CD14-positive monocyte (primary cell): Measurements from ENCODE around the gene JOSD2. TPM values are rescaled to one million over a fixed set of nuclear protein-coding genes. Genes with fewer than 3 reads are reported as not detected.
A peak's percentile ranks its signal among the peaks of the same experiment; 100 is the strongest.

Experiments
- DNase-seq, 3 donors: peaks; one replicate each; pipeline ENCODE4 v3.0.0-alpha.2; 2011 to 2022
- H2AFZ ChIP-seq: 2 replicates; pipeline ENCODE4 v1.6.0; 2012; ENCODE audit warnings: mild to moderate bottlenecking, low read depth, low read length, inconsistent platforms; ENCODE audit not compliant: insufficient read depth, poor library complexity, severe bottlenecking
- H3K27ac ChIP-seq, 2 donors: 1 replicate in 1 of 2; 2 replicates in 1 of 2; pipeline ENCODE4 v1.5.1; 2012 to 2013; ENCODE audit warnings: low read length in 2 of 2, control low read depth in 1 of 2, inconsistent platforms in 1 of 2, low read depth in 1 of 2, mild to moderate bottlenecking in 1 of 2
- H3K27me3 ChIP-seq, 2 donors: one replicate each; pipeline versions ENCODE4 v1.6.0 to v1.6.1; 2011 to 2013; ENCODE audit warnings: low read length in 2 of 2; ENCODE audit not compliant: control insufficient read depth in 2 of 2, insufficient read depth in 2 of 2
- H3K36me3 ChIP-seq, 2 donors: replicated peaks in 1 of 2; 1 replicate in 1 of 2; 2 replicates in 1 of 2; pipeline versions ENCODE4 v1.5.1 to v1.6.1; 2012 to 2013; ENCODE audit warnings: low read length in 2 of 2, control low read depth in 1 of 2, inconsistent platforms in 1 of 2, mild to moderate bottlenecking in 1 of 2; ENCODE audit not compliant: insufficient read depth in 2 of 2, control insufficient read depth in 1 of 2
- H3K4me1 ChIP-seq, 2 donors: 1 replicate in 1 of 2; 2 replicates in 1 of 2; pipeline versions ENCODE4 v1.5.1 to v1.6.1; 2012 to 2013; ENCODE audit warnings: low read length in 2 of 2, control low read depth in 1 of 2, inconsistent platforms in 1 of 2, mild to moderate bottlenecking in 1 of 2, moderate library complexity in 1 of 2; ENCODE audit not compliant: insufficient read depth in 2 of 2, control insufficient read depth in 1 of 2
- H3K4me2 ChIP-seq: replicated peaks from 2 replicates; pipeline ENCODE3; 2012; ENCODE audit warnings: low read length, moderate library complexity, mild to moderate bottlenecking; ENCODE audit not compliant: poor library complexity, severe bottlenecking; ENCODE audit errors: extremely low read depth
- H3K4me3 ChIP-seq, 3 experiments: fragments of 200-600 bp in 1 of 3; sonication (generic) in 1 of 3; replicated peaks in 1 of 3; 1 replicate in 2 of 3; 2 replicates in 1 of 3; pipeline ENCODE4 v1.5.1; 2011 to 2013; ENCODE audit warnings: low read length in 3 of 3, mild to moderate bottlenecking in 3 of 3, control low read depth in 2 of 3, low read depth in 2 of 3, inconsistent platforms in 1 of 3, moderate library complexity in 1 of 3
- H3K79me2 ChIP-seq: 2 replicates; pipeline ENCODE4 v1.6.0; 2012; ENCODE audit warnings: mild to moderate bottlenecking, control low read depth, inconsistent platforms, low read length, moderate library complexity; ENCODE audit not compliant: insufficient read depth
- H3K9ac ChIP-seq: 2 replicates; pipeline ENCODE4 v1.6.0; 2017; ENCODE audit warnings: low read length, mild to moderate bottlenecking; ENCODE audit not compliant: insufficient read depth, poor library complexity, severe bottlenecking
- H3K9me3 ChIP-seq, 2 donors: replicated peaks in 1 of 2; 1 replicate in 1 of 2; 2 replicates in 1 of 2; pipeline versions ENCODE4 v1.5.1 to v1.6.1; 2012 to 2013; ENCODE audit warnings: low read length in 2 of 2, control low read depth in 1 of 2; ENCODE audit not compliant: control insufficient read depth in 1 of 2, insufficient read depth in 1 of 2
- H4K20me1 ChIP-seq: 2 replicates; pipeline ENCODE4 v1.6.0; 2012; ENCODE audit warnings: mild to moderate bottlenecking, low read length, control low read depth, moderate library complexity; ENCODE audit not compliant: insufficient read depth
- H3K27ac Mint-ChIP-seq, 7 donors: one replicate each; pipeline ENCODE4 v1.8.0; 2020; ENCODE audit warnings: mild to moderate bottlenecking in 7 of 7, mixed read lengths in 7 of 7, moderate library complexity in 6 of 7, inconsistent platforms in 2 of 7
- H3K27me3 Mint-ChIP-seq, 3 donors: one replicate each; pipeline ENCODE4 v1.8.0; 2021 to 2022; ENCODE audit warnings: low read depth in 3 of 3, mild to moderate bottlenecking in 3 of 3, mixed read lengths in 3 of 3, moderate library complexity in 3 of 3, inconsistent platforms in 1 of 3
- H3K36me3 Mint-ChIP-seq, 2 donors: one replicate each; pipeline ENCODE4 v1.8.0; 2020; ENCODE audit warnings: mixed read lengths in 2 of 2, inconsistent platforms in 1 of 2, mild to moderate bottlenecking in 1 of 2
- H3K4me1 Mint-ChIP-seq: one replicate; pipeline ENCODE4 v1.8.0; 2020; ENCODE audit warnings: mild to moderate bottlenecking, mixed read lengths
- H3K4me3 Mint-ChIP-seq, 2 donors: one replicate each; pipeline ENCODE4 v1.8.0; 2020; ENCODE audit warnings: mild to moderate bottlenecking in 2 of 2, mixed read lengths in 2 of 2, moderate library complexity in 1 of 2
- H3K9me3 Mint-ChIP-seq, 7 donors: one replicate each; pipeline ENCODE4 v1.8.0; 2020 to 2022; ENCODE audit warnings: mixed read lengths in 7 of 7, mild to moderate bottlenecking in 6 of 7, moderate library complexity in 6 of 7, inconsistent platforms in 2 of 7
- WGBS: methylation state at CpG from one replicate; pipeline ENCODE4 v1.1.5; 2013; ENCODE audit warnings: missing lambda C conversion rate; ENCODE audit not compliant: insufficient coverage; 5-methylcytosine and 5-hydroxymethylcytosine counted together
- intact Hi-C, 2 donors: fragments of 100-400 bp; cut with micrococcal nuclease; formaldehyde crosslinking; loops; one replicate each; pipeline versions ENCODE4 v1.15.0 to v1.15.1; 2023
- polyA plus RNA-seq, 3 donors: library from polyadenylated mRNA; depleted of rRNA in 1 of 3; unstranded in 2 of 3; stranded (reverse) in 1 of 3; fragments of 300-500 nt in 2 of 3; fragments of >200 nt in 1 of 3; fragmentation: Illumina TruSeq in 2 of 3; gene quantifications; 1 replicate in 2 of 3; 2 replicates in 1 of 3; pipeline ENCODE4 v1.2.3, GENCODE V29; 2012 to 2021
- TF ChIP-seq, protein P1 (sequence below): fragments of 200-600 bp; IDR thresholded peaks from one replicate; pipeline ENCODE4 v1.8.0; 2022; ENCODE audit warnings: antibody characterized with exemption, mild to moderate bottlenecking

Gene JOSD2
- polyA plus RNA-seq, 3 donors, result 33.0 to 43.0 (median 37.2) TPM

DNA sequence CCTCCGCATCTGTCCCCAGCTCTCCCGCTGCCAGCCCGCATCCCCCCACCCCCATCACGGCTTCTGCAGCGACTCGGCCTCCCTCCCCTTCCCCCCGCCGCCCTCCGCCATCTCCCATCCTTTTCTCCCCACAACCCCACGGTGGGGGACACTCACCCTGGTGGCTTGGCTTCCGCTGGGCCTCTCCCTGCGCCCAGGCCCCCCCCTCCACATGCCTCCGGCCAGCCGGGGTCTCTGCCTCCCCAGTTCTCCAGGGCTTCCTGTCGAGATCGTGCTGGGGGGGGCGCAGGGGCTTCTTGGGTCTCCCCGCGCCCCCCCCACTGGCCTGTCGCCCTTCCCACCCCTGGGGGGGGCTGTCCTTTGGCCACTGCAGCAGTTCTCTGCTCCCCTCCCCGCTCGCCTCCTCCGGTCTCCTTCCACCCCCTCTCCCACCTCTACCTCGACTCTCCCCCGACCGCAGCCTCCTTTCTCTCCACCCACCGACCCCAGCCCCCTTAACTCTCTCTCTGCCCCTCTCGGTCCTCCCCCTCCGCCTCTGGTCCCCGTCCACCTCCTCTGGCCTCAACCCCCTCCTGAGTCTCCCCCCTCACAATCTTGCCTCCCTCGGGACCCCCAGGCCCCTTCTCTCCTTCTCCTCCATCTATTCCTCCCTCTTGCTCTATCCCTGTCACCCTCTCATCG lies 40.2 kb upstream of the JOSD2 start:
- Mint-ChIP-seq H3K36me3 (no peaks in the 10 kb centered on the region), H3K27me3 (peaks cover 40 to 53% (median 48%) of the 10 kb centered on the region in 3 donors), H3K9me3 (peaks cover 0 to 7% (median 0%) of the 10 kb centered on the region in 7 donors), H3K4me3 (peak overlapping the region in 1 of 2 donors; percentile 76), H3K4me1 (peaks cover 3% of the 10 kb centered on the region), H3K27ac (no peak overlapping the region)
- H3K9ac ChIP-seq, result no peak overlapping the region
- DNase-seq, result no peak
- TF ChIP-seq, protein P1, sequence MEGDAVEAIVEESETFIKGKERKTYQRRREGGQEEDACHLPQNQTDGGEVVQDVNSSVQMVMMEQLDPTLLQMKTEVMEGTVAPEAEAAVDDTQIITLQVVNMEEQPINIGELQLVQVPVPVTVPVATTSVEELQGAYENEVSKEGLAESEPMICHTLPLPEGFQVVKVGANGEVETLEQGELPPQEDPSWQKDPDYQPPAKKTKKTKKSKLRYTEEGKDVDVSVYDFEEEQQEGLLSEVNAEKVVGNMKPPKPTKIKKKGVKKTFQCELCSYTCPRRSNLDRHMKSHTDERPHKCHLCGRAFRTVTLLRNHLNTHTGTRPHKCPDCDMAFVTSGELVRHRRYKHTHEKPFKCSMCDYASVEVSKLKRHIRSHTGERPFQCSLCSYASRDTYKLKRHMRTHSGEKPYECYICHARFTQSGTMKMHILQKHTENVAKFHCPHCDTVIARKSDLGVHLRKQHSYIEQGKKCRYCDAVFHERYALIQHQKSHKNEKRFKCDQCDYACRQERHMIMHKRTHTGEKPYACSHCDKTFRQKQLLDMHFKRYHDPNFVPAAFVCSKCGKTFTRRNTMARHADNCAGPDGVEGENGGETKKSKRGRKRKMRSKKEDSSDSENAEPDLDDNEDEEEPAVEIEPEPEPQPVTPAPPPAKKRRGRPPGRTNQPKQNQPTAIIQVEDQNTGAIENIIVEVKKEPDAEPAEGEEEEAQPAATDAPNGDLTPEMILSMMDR, result no peak
- peaks cover 2 to 5% of the 10 kb centered on the region in 2 donors for H3K4me1 ChIP-seq
- H3K4me3 ChIP-seq, result no peak overlapping the region
- H3K36me3 ChIP-seq, result no peaks in the 10 kb centered on the region
- H3K79me2 ChIP-seq, result no peaks in the 10 kb centered on the region
- no peak overlapping the region for H3K27ac ChIP-seq
- no peak overlapping the region for H2AFZ ChIP-seq
- H4K20me1 ChIP-seq, result no peaks in the 10 kb centered on the region
- no peaks in the 10 kb centered on the region for H3K9me3 ChIP-seq
- 6% methylated on average over 22 of the region's 32 CpGs for WGBS
- intact Hi-C loops, result no loop called here
- H3K4me2 ChIP-seq, result no peak overlapping the region
- H3K27me3 ChIP-seq, result peaks cover 0 to 43% of the 10 kb centered on the region in 2 donors

DNA sequence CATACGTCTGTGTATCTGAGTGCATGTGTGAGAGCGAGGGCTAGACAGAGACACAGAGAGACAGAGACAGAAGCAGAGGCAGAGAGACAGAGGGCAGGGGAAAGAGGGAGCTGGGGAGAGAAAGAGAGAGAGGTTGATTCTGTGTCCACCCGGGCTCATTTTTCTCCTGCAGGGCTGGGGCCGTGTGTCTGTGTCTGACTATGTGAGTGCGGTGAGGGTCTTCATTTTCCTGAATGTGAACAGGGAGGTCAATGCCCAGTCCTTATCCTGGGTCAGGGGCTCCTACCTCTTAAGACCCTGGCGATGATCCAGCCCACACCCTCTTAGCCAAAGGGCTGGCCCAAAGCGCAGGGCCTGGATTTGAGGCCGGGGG lies 39.6 kb upstream of the JOSD2 start:
- Histone ChIP-seq H3K36me3 (no peaks in the 10 kb centered on the region), H3K27me3 (peaks cover 0 to 37% of the 10 kb centered on the region in 2 donors), H3K4me1 (no peaks in the 10 kb centered on the region), H3K9ac (no peak overlapping the region), H3K9me3 (no peaks in the 10 kb centered on the region), H2AFZ (no peak overlapping the region), H3K79me2 (no peaks in the 10 kb centered on the region), H3K4me2 (no peak overlapping the region), H3K27ac (no peak overlapping the region), H3K4me3 (no peak overlapping the region), H4K20me1 (no peaks in the 10 kb centered on the region)
- Mint-ChIP-seq H3K4me3 (peak overlapping the region in 1 of 2 donors; percentile 14), H3K36me3 (no peaks in the 10 kb centered on the region), H3K4me1 (no peaks in the 10 kb centered on the region), H3K27ac (no peak overlapping the region), H3K27me3 (peaks cover 34 to 47% (median 45%) of the 10 kb centered on the region in 3 donors), H3K9me3 (peaks cover 0 to 7% (median 0%) of the 10 kb centered on the region in 7 donors)
- 67% methylated on average over 5 of the region's 8 CpGs for WGBS
- no peak for DNase-seq
- TF ChIP-seq, protein P1, result no peak
- intact Hi-C loops, result no loop called here
